SK-N-SH treated with all-trans-retinoic acid at 6 μM for 48 hours (cell line): ENCODE results near the gene DTNB.

Experiments
- ARNTL ChIP-seq: fragments of 450-650 bp; formaldehyde crosslinking; IDR thresholded peaks from 2 replicates; pipeline ENCODE4 v1.5.0; 2020; ENCODE audit warnings: low read depth, mild to moderate bottlenecking, moderate library complexity, borderline replicate concordance
- CREB5 ChIP-seq: fragments of 250-450 bp; sonication (Bioruptor Pico); IDR thresholded peaks from 2 replicates; pipeline ENCODE4 v1.5.1; 2020; ENCODE audit warnings: low read depth, mild to moderate bottlenecking, moderate library complexity
- CSRNP3 ChIP-seq: fragments of 250-450 bp; sonication (Bioruptor Pico); IDR thresholded peaks from 2 replicates; pipeline ENCODE4 v1.5.1; 2021; ENCODE audit warnings: mild to moderate bottlenecking, moderate library complexity
- ESRRG ChIP-seq: fragments of 250-450 bp; sonication (Bioruptor Pico); IDR thresholded peaks from 2 replicates; pipeline ENCODE4 v1.6.1; 2021; ENCODE audit warnings: mild to moderate bottlenecking
- ISL1 ChIP-seq: fragments of 250-450 bp; sonication (Bioruptor Pico); IDR thresholded peaks from 2 replicates; pipeline ENCODE4 v2.1.2; 2022; ENCODE audit warnings: mild to moderate bottlenecking, moderate library complexity
- PATZ1 ChIP-seq: fragments of 250-450 bp; sonication (Bioruptor Pico); IDR thresholded peaks from 2 replicates; pipeline ENCODE4 v1.8.0; 2020; ENCODE audit warnings: mild to moderate bottlenecking, moderate library complexity, borderline replicate concordance
- POU6F1 ChIP-seq: fragments of 250-450 bp; sonication (Bioruptor Pico); IDR thresholded peaks from 2 replicates; pipeline ENCODE4 v1.8.0; 2021; ENCODE audit warnings: low read depth, mild to moderate bottlenecking, moderate library complexity, borderline replicate concordance
- ZFP30 ChIP-seq: fragments of 450-650 bp; formaldehyde crosslinking; IDR thresholded peaks from 2 replicates; pipeline ENCODE4 v1.5.0; 2022; ENCODE audit warnings: mild to moderate bottlenecking, moderate library complexity
- ZNF565 ChIP-seq: fragments of 450-650 bp; formaldehyde crosslinking; conservative IDR thresholded peaks from 2 replicates; pipeline ENCODE4 v1.5.0; 2020; ENCODE audit warnings: low read depth, mild to moderate bottlenecking, moderate library complexity
- ZNF70 ChIP-seq: fragments of 450-650 bp; formaldehyde crosslinking; IDR thresholded peaks from 2 replicates; pipeline ENCODE4 v1.5.0; 2020; ENCODE audit warnings: mild to moderate bottlenecking, moderate library complexity

- TF ChIP-seq ZFP30 (CRISPR knock-in tag) (no peak), ZNF70 (no peak), POU6F1 (no peak), CSRNP3 (CRISPR knock-in tag) (no peak), ISL1 (CRISPR knock-in tag) (no peak), ESRRG (CRISPR knock-in tag) (no peak), CREB5 (no peak), ARNTL (no peak), PATZ1 (CRISPR knock-in tag) (no peak), ZNF565 (CRISPR knock-in tag) (no peak)
Observed at GRCh38 chr2:25620077-25620476, 53.3 kb downstream of the DTNB start.
